C4-2B (cell line): Measurements from ENCODE around the gene AKNA.

Experiments
- CTCF ChIP-seq: fragments of 450-650 bp; conservative IDR thresholded peaks from 2 replicates; pipeline ENCODE4 v1.5.1; 2017; ENCODE audit warnings: mild to moderate bottlenecking
- ZFX ChIP-seq: fragments of 450-650 bp; IDR thresholded peaks from 2 replicates; pipeline ENCODE4 v1.6.1; 2017

- TF ChIP-seq CTCF: no peak
- TF ChIP-seq ZFX: no peak
Observed at GRCh38 chr9:114345493-114346065, 42.2 kb downstream of the AKNA start.
